ENCODE measurements around the gene SAP30BP.

DNA sequence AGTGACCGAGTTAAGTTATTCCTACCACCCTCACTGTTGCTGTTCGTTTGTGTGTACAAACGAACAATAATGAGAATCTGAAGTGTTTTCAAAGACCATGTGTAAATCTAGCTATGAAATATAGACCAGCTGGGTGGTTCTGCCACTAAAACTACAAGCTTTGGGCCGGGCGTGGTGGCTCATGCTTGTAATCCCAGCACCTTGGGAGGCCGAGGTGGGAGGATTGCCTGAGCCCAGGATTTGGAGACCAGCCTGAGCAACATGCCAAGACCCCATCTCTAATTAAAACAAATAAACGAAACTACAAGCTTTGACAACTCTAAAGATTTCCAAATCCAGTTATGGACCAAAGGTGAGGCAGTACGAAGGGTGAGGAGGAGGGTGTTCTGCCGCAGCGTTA, 1.2 kb upstream of the SAP30BP start:
- TF ChIP-seq, protein P1, sequence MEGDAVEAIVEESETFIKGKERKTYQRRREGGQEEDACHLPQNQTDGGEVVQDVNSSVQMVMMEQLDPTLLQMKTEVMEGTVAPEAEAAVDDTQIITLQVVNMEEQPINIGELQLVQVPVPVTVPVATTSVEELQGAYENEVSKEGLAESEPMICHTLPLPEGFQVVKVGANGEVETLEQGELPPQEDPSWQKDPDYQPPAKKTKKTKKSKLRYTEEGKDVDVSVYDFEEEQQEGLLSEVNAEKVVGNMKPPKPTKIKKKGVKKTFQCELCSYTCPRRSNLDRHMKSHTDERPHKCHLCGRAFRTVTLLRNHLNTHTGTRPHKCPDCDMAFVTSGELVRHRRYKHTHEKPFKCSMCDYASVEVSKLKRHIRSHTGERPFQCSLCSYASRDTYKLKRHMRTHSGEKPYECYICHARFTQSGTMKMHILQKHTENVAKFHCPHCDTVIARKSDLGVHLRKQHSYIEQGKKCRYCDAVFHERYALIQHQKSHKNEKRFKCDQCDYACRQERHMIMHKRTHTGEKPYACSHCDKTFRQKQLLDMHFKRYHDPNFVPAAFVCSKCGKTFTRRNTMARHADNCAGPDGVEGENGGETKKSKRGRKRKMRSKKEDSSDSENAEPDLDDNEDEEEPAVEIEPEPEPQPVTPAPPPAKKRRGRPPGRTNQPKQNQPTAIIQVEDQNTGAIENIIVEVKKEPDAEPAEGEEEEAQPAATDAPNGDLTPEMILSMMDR (IDR thresholded peaks at IDR 0.05) = no peak
- no peak for TF ChIP-seq ZFX (IDR thresholded peaks at IDR 0.05; ENCODE audit: borderline replicate concordance)

Data from 22Rv1 (cell line).